Vagina (tissue), 2 donors: ENCODE results near the gene ARHGAP23.
A peak's percentile ranks its signal among the peaks of the same experiment; 100 is the strongest.

Source experiments
- POLR2A ChIP-seq, 2 donors: fragments of 450-650 bp; IDR thresholded peaks; one replicate each; pipeline ENCODE4 v1.6.1; 2017; ENCODE audit warnings: antibody characterized with exemption in 2 of 2, mild to moderate bottlenecking in 2 of 2, moderate library complexity in 2 of 2
- POLR2AphosphoS5 ChIP-seq, 2 donors: sonication (generic); formaldehyde crosslinking; IDR thresholded peaks; one replicate each; pipeline ENCODE4 v1.9.0; 2017; ENCODE audit warnings: antibody characterized with exemption in 2 of 2, mild to moderate bottlenecking in 2 of 2, low read depth in 1 of 2; ENCODE audit not compliant: insufficient read depth in 1 of 2
- TF ChIP-seq, protein P1 (sequence below), 3 experiments: fragments of 450-650 bp in 2 of 3; fragments of 200-600 bp in 1 of 3; sonication (generic) in 1 of 3; IDR thresholded peaks; one replicate each; pipeline ENCODE4 v1.5.1; 2017 to 2019; ENCODE audit warnings: antibody characterized with exemption in 3 of 3, mild to moderate bottlenecking in 2 of 3, moderate library complexity in 2 of 3

- TF ChIP-seq, protein P1, sequence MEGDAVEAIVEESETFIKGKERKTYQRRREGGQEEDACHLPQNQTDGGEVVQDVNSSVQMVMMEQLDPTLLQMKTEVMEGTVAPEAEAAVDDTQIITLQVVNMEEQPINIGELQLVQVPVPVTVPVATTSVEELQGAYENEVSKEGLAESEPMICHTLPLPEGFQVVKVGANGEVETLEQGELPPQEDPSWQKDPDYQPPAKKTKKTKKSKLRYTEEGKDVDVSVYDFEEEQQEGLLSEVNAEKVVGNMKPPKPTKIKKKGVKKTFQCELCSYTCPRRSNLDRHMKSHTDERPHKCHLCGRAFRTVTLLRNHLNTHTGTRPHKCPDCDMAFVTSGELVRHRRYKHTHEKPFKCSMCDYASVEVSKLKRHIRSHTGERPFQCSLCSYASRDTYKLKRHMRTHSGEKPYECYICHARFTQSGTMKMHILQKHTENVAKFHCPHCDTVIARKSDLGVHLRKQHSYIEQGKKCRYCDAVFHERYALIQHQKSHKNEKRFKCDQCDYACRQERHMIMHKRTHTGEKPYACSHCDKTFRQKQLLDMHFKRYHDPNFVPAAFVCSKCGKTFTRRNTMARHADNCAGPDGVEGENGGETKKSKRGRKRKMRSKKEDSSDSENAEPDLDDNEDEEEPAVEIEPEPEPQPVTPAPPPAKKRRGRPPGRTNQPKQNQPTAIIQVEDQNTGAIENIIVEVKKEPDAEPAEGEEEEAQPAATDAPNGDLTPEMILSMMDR (IDR thresholded peaks at IDR 0.05), result no peak
- peak in 1 of 2 donors; percentile 30 for TF ChIP-seq POLR2AphosphoS5 (IDR thresholded peaks at IDR 0.05; ENCODE audit: insufficient read depth in 1 of 2, low read depth in 1 of 2)
- TF ChIP-seq POLR2A (IDR thresholded peaks at IDR 0.05), result no peak
Measured at GRCh38 chr17:38451030-38451839, 23.0 kb downstream of the ARHGAP23 start.
